Astrocyte (in vitro differentiated cells and primary cell): ENCODE data around the gene P3H1. TPM values are rescaled to one million over a fixed set of nuclear protein-coding genes. Genes with fewer than 3 reads are reported as not detected.
A peak's percentile ranks its signal among the peaks of the same experiment; 100 is the strongest.

Source experiments
- DNase-seq: peaks from one replicate; pipeline ENCODE4 v3.0.0-alpha.2; 2010; ENCODE audit warnings: low read depth
- FAIRE-seq: peaks from 2 replicates; lab custom pipeline; 2011; peaks lifted over from hg19 to GRCh38; lab: Jason Lieb, UNC
- H2AFZ ChIP-seq: 2 replicates; pipeline ENCODE4 v1.6.0; 2012; ENCODE audit warnings: low read depth, low read length, inconsistent platforms
- H3K27ac ChIP-seq: 2 replicates; pipeline ENCODE4 v1.5.1; 2011; ENCODE audit warnings: low read depth, low read length, inconsistent platforms
- H3K27me3 ChIP-seq: 2 replicates; pipeline ENCODE4 v1.6.0; 2011; ENCODE audit warnings: low read length, inconsistent platforms; ENCODE audit not compliant: insufficient read depth
- H3K36me3 ChIP-seq: 2 replicates; pipeline ENCODE4 v1.5.1; 2011; ENCODE audit warnings: low read length, inconsistent platforms; ENCODE audit not compliant: insufficient read depth
- H3K4me1 ChIP-seq: 2 replicates; pipeline ENCODE4 v1.5.1; 2011; ENCODE audit warnings: low read length, inconsistent platforms; ENCODE audit not compliant: insufficient read depth
- H3K4me2 ChIP-seq: 2 replicates; pipeline ENCODE4 v1.6.0; 2012; ENCODE audit warnings: low read length, inconsistent platforms
- H3K4me3 ChIP-seq: 2 replicates; pipeline ENCODE4 v1.5.1; 2011; ENCODE audit warnings: low read depth, mild to moderate bottlenecking, low read length, inconsistent platforms; ENCODE audit not compliant: insufficient read depth
- H3K79me2 ChIP-seq: 2 replicates; pipeline ENCODE4 v1.6.0; 2012; ENCODE audit warnings: mild to moderate bottlenecking, low read length, inconsistent platforms; ENCODE audit not compliant: insufficient read depth
- H3K9ac ChIP-seq: 2 replicates; pipeline ENCODE4 v1.6.0; 2012; ENCODE audit warnings: mild to moderate bottlenecking, low read length, inconsistent platforms
- H3K9me3 ChIP-seq: 2 replicates; pipeline ENCODE4 v1.5.1; 2012; ENCODE audit warnings: low read depth, mild to moderate bottlenecking, low read length, inconsistent platforms; ENCODE audit not compliant: insufficient read depth
- H4K20me1 ChIP-seq: 2 replicates; pipeline ENCODE4 v1.6.0; 2012; ENCODE audit warnings: low read length, inconsistent platforms; ENCODE audit not compliant: insufficient read depth
- H3K27ac Mint-ChIP-seq: one replicate; pipeline ENCODE4 v1.8.0; 2021; ENCODE audit warnings: mild to moderate bottlenecking, mixed read lengths; ENCODE audit not compliant: unreplicated experiment
- H3K27me3 Mint-ChIP-seq: one replicate; pipeline ENCODE4 v1.8.0; 2021; ENCODE audit warnings: low read depth, mixed read lengths; ENCODE audit not compliant: unreplicated experiment
- H3K36me3 Mint-ChIP-seq: one replicate; pipeline ENCODE4 v1.8.0; 2021; ENCODE audit warnings: low read depth, mixed read lengths; ENCODE audit not compliant: unreplicated experiment
- H3K4me1 Mint-ChIP-seq: one replicate; pipeline ENCODE4 v1.8.0; 2021; ENCODE audit warnings: low read depth, mixed read lengths; ENCODE audit not compliant: unreplicated experiment
- H3K4me3 Mint-ChIP-seq: one replicate; pipeline ENCODE4 v1.8.0; 2021; ENCODE audit warnings: mild to moderate bottlenecking, moderate library complexity, mixed read lengths; ENCODE audit not compliant: unreplicated experiment
- H3K9me3 Mint-ChIP-seq: one replicate; pipeline ENCODE4 v1.8.0; 2021; ENCODE audit warnings: mild to moderate bottlenecking, mixed read lengths; ENCODE audit not compliant: unreplicated experiment
- EZH2 ChIP-seq: IDR thresholded peaks from 2 replicates; pipeline ENCODE4 v1.6.1; 2012; ENCODE audit warnings: mild to moderate bottlenecking, low read length, inconsistent platforms; ENCODE audit not compliant: insufficient read depth
- total RNA-seq: library from RNA; stranded (reverse); gene quantifications from 2 replicates; pipeline ENCODE4 v1.2.1, GENCODE V29; 2021
- TF ChIP-seq, protein P1 (sequence below): IDR thresholded peaks from 2 replicates; pipeline ENCODE4 v1.5.1; 2011; ENCODE audit warnings: low read depth, mild to moderate bottlenecking, inconsistent platforms, low read length, moderate library complexity; ENCODE audit not compliant: insufficient read depth

P3H1 gene
- total RNA-seq, 1 donor from 2014 or later: 277 TPM

DNA sequence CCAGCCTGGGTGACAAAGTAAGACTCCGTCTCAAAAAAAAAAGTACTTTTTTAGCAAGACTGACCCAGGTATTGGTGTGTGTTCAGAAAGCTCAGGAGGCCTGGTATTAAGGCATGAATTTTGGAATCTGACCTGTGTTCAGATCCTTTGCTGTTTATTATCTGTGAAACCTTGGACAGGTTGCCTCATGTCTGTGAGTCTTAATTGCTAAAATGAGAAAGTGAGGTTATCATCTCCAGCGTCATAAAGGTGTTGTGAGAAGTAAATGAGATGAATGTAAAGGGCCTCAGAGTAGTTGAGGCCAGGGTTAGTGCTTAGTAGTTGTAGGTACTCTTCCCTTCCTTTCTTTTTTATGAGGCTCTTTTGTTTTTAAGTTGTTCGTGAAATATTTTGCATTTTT, 3.0 kb upstream of the P3H1 start:
- H3K27me3 ChIP-seq: no peaks in the 10 kb centered on the region
- H3K9me3 Mint-ChIP-seq: no peaks in the 10 kb centered on the region
- H3K4me1 ChIP-seq: peaks cover 10% of the 10 kb centered on the region
- FAIRE-seq: no peak
- no peak overlapping the region for H3K4me3 ChIP-seq
- TF ChIP-seq, protein P1, sequence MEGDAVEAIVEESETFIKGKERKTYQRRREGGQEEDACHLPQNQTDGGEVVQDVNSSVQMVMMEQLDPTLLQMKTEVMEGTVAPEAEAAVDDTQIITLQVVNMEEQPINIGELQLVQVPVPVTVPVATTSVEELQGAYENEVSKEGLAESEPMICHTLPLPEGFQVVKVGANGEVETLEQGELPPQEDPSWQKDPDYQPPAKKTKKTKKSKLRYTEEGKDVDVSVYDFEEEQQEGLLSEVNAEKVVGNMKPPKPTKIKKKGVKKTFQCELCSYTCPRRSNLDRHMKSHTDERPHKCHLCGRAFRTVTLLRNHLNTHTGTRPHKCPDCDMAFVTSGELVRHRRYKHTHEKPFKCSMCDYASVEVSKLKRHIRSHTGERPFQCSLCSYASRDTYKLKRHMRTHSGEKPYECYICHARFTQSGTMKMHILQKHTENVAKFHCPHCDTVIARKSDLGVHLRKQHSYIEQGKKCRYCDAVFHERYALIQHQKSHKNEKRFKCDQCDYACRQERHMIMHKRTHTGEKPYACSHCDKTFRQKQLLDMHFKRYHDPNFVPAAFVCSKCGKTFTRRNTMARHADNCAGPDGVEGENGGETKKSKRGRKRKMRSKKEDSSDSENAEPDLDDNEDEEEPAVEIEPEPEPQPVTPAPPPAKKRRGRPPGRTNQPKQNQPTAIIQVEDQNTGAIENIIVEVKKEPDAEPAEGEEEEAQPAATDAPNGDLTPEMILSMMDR: no peak
- TF ChIP-seq EZH2: no peak
- H3K27ac Mint-ChIP-seq: no peak overlapping the region
- H3K27me3 Mint-ChIP-seq: no peaks in the 10 kb centered on the region
- no peak for DNase-seq
- H3K36me3 ChIP-seq: peaks cover 8% of the 10 kb centered on the region
- no peak overlapping the region for H3K4me3 Mint-ChIP-seq
- peaks cover 82% of the 10 kb centered on the region for H3K79me2 ChIP-seq
- H4K20me1 ChIP-seq: peaks cover 40% of the 10 kb centered on the region
- H3K9me3 ChIP-seq: no peaks in the 10 kb centered on the region
- H3K9ac ChIP-seq: no peak overlapping the region
- H2AFZ ChIP-seq: no peak overlapping the region
- H3K36me3 Mint-ChIP-seq: peaks cover 11% of the 10 kb centered on the region
- no peak overlapping the region for H3K4me2 ChIP-seq
- peaks cover 11% of the 10 kb centered on the region for H3K4me1 Mint-ChIP-seq
- no peak overlapping the region for H3K27ac ChIP-seq

DNA sequence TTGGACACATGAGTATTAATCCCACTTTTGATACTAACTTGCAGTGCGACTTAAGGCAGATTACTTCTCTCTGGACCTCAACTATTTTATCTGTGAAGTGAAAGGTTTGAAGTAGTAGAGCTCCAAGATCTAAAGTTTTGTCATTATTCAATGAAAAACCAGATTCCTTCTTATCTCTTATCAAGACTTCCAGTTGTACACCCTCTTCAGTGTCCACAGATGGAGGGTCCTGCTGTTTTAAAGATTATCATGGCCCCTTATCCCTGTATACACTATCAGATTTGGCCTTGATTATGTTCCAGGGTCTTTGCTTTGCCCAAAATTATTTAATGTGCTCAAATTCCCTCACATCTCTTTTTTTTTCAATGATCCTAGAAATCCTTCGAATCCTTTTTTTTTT, 1.3 kb upstream of the P3H1 start:
- H4K20me1 ChIP-seq: peaks cover 43% of the 10 kb centered on the region
- peaks cover 17% of the 10 kb centered on the region for H3K4me1 ChIP-seq
- FAIRE-seq (no peak), DNase-seq (no peak)
- H3K4me2 ChIP-seq: peak overlapping the region; percentile 96
- no peaks in the 10 kb centered on the region for H3K27me3 ChIP-seq
- H3K4me3 Mint-ChIP-seq: no peak overlapping the region
- no peaks in the 10 kb centered on the region for H3K36me3 ChIP-seq
- no peaks in the 10 kb centered on the region for H3K27me3 Mint-ChIP-seq
- no peak overlapping the region for H2AFZ ChIP-seq
- no peaks in the 10 kb centered on the region for H3K9me3 Mint-ChIP-seq
- H3K9ac ChIP-seq: peak overlapping the region; percentile 90
- H3K4me1 Mint-ChIP-seq: peaks cover 10% of the 10 kb centered on the region
- peaks cover 92% of the 10 kb centered on the region for H3K79me2 ChIP-seq
- no peak overlapping the region for H3K27ac ChIP-seq
- TF ChIP-seq EZH2: no peak
- TF ChIP-seq, protein P1: no peak
- peaks cover 9% of the 10 kb centered on the region for H3K36me3 Mint-ChIP-seq
- no peak overlapping the region for H3K27ac Mint-ChIP-seq
- H3K4me3 ChIP-seq: peak overlapping the region; percentile 90
- no peaks in the 10 kb centered on the region for H3K9me3 ChIP-seq

DNA sequence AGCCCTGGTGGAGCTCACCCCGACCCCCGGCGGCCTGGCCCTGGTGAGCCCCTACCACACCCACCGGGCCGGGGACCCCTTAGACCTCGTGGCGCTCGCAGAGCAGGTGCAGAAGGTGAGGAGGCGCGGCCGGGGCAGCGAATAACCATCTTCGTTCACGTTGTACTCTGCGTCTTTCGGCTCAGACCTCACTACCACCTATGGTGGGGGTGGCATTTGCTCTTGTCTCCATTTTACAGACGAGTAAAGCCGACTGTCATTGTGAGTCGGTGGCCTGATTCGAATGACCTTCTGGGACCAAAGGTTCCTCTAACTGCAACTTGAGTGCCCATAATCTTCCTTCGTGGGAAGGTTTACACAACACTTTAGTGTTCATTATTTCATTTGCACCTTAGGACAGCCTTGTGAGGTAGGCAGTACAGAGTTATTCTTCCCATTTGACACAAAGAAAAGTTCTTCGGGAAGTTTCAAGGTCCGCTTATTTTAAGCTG, 727 bp upstream of the P3H1 start:
- Histone ChIP-seq H3K4me3 (peak overlapping the region; percentile 90), H2AFZ (peak overlapping the region; percentile 91), H3K4me1 (peaks cover 17% of the 10 kb centered on the region), H3K4me2 (peak overlapping the region; percentile 96), H3K79me2 (peaks cover 93% of the 10 kb centered on the region), H4K20me1 (peaks cover 43% of the 10 kb centered on the region), H3K27ac (peak overlapping the region; percentile 78), H3K36me3 (peaks cover 2% of the 10 kb centered on the region), H3K27me3 (no peaks in the 10 kb centered on the region), H3K9ac (peak overlapping the region; percentile 90), H3K9me3 (no peaks in the 10 kb centered on the region)
- DNase-seq (no peak), FAIRE-seq (no peak)
- TF ChIP-seq, protein P1: no peak
- TF ChIP-seq EZH2: no peak
- H3K27me3 Mint-ChIP-seq: no peaks in the 10 kb centered on the region
- H3K4me1 Mint-ChIP-seq: peaks cover 8% of the 10 kb centered on the region
- H3K4me3 Mint-ChIP-seq: no peak overlapping the region
- H3K27ac Mint-ChIP-seq: peak overlapping the region; percentile 77
- no peaks in the 10 kb centered on the region for H3K9me3 Mint-ChIP-seq
- peaks cover 8% of the 10 kb centered on the region for H3K36me3 Mint-ChIP-seq
